SU-DHL-6 (cell line): ENCODE measurements around the gene EIF1B.

Experiments used
- H2AFZ ChIP-seq: fragments of 200-600 bp; sonication (generic); 2 replicates; pipeline ENCODE4 v1.6.1; 2014; ENCODE audit warnings: low read depth, mild to moderate bottlenecking, moderate library complexity, mixed read lengths, antibody characterized with exemption, low read length; ENCODE audit not compliant: severe bottlenecking
- H3F3A ChIP-seq: fragments of 200-600 bp; shearing (Covaris generic); 2 replicates; pipeline ENCODE4 v1.6.0; 2016; ENCODE audit warnings: antibody characterized with exemption, mild to moderate bottlenecking; ENCODE audit not compliant: insufficient read depth
- H3K27ac ChIP-seq: fragments of 200-600 bp; sonication (generic); 2 replicates; pipeline ENCODE4 v1.5.1; 2016; ENCODE audit warnings: low read depth, mild to moderate bottlenecking, low read length, moderate library complexity, mixed read lengths
- H3K27me3 ChIP-seq: fragments of 200-600 bp; sonication (generic), shearing (Covaris generic); 2 replicates; pipeline ENCODE4 v1.6.0; 2014; ENCODE audit warnings: mild to moderate bottlenecking, low read length
- H3K36me3 ChIP-seq: fragments of 200-600 bp; sonication (generic); 2 replicates; pipeline ENCODE4 v1.6.1; 2014; ENCODE audit warnings: mild to moderate bottlenecking, low read length, mixed read lengths
- H3K4me2 ChIP-seq: fragments of 300-600, 200-600 bp; shearing (Covaris generic), sonication (generic); 2 replicates; pipeline ENCODE4 v1.6.0; 2014; ENCODE audit warnings: low read length, low read depth, mild to moderate bottlenecking; ENCODE audit not compliant: poor library complexity, severe bottlenecking
- H3K4me3 ChIP-seq: fragments of 200-600 bp; sonication (generic); 2 replicates; pipeline ENCODE4 v1.5.1; 2014; ENCODE audit warnings: antibody characterized with exemption, low read length, mild to moderate bottlenecking, mixed read lengths; ENCODE audit not compliant: insufficient read depth, poor library complexity, severe bottlenecking
- H3K79me2 ChIP-seq: fragments of 200-600 bp; sonication (generic); 2 replicates; pipeline ENCODE4 v1.6.1; 2014; ENCODE audit warnings: mild to moderate bottlenecking, low read length, moderate library complexity; ENCODE audit not compliant: insufficient read depth
- H3K9ac ChIP-seq: fragments of 200-600 bp; sonication (generic); 2 replicates; pipeline ENCODE4 v1.7.0; 2014; ENCODE audit warnings: mild to moderate bottlenecking, low read length
- H3K9me2 ChIP-seq: fragments of 200-600 bp; sonication (generic); replicated peaks from 2 replicates; pipeline ENCODE4 v1.6.1; 2014; ENCODE audit warnings: low read length; ENCODE audit not compliant: insufficient read depth
- H3K9me3 ChIP-seq: fragments of 200-600 bp; sonication (generic); 2 replicates; pipeline ENCODE4 v1.6.1; 2014; ENCODE audit warnings: low read length, mixed read lengths; ENCODE audit not compliant: insufficient read depth
- H4K20me1 ChIP-seq: fragments of 200-600 bp; sonication (generic); 2 replicates; pipeline ENCODE4 v1.6.1; 2014; ENCODE audit warnings: low read depth, mild to moderate bottlenecking, antibody characterized with exemption, low read length, moderate library complexity, mixed read lengths
- EZH2phosphoT487 ChIP-seq: fragments of 200-600 bp; sonication (generic), shearing (Covaris generic); conservative IDR thresholded peaks from 2 replicates; pipeline ENCODE4 v1.6.1; 2018; ENCODE audit warnings: mild to moderate bottlenecking, antibody characterized with exemption, low read length, moderate library complexity, mixed read lengths
- TF ChIP-seq, protein P1 (sequence below): fragments of 200-600 bp; sonication (generic); IDR thresholded peaks from one replicate; pipeline ENCODE4 v1.5.1; 2017; ENCODE audit warnings: antibody characterized with exemption, mild to moderate bottlenecking, low read length, moderate library complexity; ENCODE audit not compliant: insufficient read depth, poor library complexity, severe bottlenecking

EIF1B gene

DNA sequence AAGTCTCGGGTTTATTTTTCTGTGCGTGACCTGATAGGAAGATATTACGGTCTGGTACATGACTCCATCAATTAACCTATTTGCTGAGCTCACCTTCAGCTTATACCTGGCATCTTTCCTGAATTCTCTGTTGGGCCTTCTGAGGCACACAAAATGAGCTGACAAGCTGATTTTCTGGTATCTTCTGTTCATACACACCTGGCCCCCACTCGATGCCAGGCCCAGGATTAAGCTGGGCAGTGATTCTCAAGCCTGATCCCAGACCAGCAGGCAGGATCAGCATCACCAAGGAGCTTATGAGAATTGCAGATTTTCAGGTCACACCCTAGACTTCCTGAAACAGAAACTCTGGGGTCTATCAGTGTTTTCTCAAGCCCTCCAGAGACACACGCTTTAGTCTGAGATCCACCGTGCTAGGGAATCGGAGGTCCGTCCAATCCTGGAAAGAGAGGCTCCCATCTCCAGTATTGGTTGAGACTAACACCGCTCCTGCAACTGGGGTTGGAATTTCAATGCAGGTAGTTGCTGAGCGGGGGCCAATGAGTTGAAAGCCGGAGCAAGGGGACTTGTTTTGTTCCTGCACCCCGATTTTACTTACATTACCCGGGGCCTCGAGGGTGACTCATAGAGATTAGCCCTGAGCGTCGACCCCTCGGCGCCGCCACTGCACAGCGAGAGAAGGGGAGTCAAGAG, 636 bp upstream of the EIF1B start:
- Histone ChIP-seq H3K27ac (no peak overlapping the region), H3K79me2 (peaks cover 19% of the 10 kb centered on the region), H3K9me3 (no peaks in the 10 kb centered on the region), H2AFZ (peak overlapping the region; percentile 84), H3K36me3 (peaks cover 21% of the 10 kb centered on the region), H3K27me3 (no peaks in the 10 kb centered on the region), H3K9me2 (no peaks in the 10 kb centered on the region), H3K4me3 (peak overlapping the region; percentile 52), H3K9ac (peak overlapping the region; percentile 97), H3F3A (peaks cover 5% of the 10 kb centered on the region), H4K20me1 (no peaks in the 10 kb centered on the region), H3K4me2 (peak overlapping the region; percentile 80)
- TF ChIP-seq EZH2phosphoT487: no peak
- TF ChIP-seq, protein P1, sequence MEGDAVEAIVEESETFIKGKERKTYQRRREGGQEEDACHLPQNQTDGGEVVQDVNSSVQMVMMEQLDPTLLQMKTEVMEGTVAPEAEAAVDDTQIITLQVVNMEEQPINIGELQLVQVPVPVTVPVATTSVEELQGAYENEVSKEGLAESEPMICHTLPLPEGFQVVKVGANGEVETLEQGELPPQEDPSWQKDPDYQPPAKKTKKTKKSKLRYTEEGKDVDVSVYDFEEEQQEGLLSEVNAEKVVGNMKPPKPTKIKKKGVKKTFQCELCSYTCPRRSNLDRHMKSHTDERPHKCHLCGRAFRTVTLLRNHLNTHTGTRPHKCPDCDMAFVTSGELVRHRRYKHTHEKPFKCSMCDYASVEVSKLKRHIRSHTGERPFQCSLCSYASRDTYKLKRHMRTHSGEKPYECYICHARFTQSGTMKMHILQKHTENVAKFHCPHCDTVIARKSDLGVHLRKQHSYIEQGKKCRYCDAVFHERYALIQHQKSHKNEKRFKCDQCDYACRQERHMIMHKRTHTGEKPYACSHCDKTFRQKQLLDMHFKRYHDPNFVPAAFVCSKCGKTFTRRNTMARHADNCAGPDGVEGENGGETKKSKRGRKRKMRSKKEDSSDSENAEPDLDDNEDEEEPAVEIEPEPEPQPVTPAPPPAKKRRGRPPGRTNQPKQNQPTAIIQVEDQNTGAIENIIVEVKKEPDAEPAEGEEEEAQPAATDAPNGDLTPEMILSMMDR: no peak

DNA sequence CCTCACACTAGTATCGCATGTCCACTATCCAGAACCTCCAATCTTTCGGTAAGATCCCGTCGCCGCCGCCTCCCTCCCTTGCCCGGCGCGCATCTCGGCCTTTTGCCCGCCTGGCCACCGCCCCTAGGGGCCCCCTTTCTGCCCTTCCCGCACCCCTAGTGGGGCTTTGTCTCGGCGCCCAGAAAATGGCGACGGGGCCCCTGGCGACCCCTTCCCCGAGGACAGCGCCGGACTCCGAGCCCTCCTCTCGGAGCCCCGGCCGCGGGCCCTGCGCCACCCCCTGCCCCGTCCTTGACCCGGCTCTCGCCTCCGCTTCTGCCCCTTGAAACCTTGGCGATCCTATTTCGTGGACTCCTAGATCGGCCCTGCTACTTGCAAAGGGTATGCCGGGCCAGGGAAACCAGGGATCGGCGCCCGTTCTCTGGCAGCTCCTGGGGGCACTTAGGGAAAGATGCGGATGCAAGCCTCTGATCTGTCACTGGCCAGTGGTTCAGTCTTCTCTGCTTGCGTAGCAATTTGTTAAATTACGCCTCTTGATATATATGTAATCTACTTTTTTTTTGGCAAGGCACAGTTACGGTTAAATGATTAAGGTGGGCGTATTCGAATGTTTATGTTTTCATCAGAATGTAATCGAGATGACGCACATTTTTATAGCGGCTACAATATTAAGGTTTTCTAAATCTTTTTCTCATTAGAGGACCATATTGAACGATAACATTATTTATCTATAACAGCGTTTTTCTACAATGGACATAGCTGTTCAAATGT, 603 bp downstream of the EIF1B start:
- H2AFZ ChIP-seq: peak overlapping the region; percentile 91

DNA sequence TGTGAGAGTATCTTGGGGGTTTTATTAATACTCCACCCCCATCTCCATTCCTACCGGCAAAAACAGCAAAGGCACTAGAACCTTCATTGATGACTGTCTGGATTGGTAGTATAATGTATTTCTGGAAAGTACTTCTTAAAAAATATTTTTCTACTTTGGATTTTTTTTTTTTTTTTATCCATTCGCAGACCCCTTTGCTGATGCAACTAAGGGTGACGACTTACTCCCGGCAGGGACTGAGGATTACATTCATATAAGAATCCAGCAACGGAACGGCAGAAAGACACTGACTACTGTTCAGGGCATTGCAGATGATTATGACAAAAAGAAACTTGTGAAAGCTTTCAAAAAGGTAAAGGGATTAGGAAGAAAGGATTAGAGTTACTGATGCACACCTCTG, 1.2 kb downstream of the EIF1B start:
- Histone ChIP-seq H2AFZ (no peak overlapping the region), H3K4me2 (peak overlapping the region; percentile 85), H3K27ac (no peak overlapping the region), H3F3A (peaks cover 5% of the 10 kb centered on the region), H3K4me3 (peak overlapping the region; percentile 97), H3K27me3 (no peaks in the 10 kb centered on the region), H3K9me3 (no peaks in the 10 kb centered on the region), H3K9ac (peak overlapping the region; percentile 97), H3K9me2 (no peaks in the 10 kb centered on the region), H4K20me1 (no peaks in the 10 kb centered on the region), H3K36me3 (peaks cover 21% of the 10 kb centered on the region), H3K79me2 (peaks cover 19% of the 10 kb centered on the region)
- TF ChIP-seq, protein P1: no peak
- no peak for TF ChIP-seq EZH2phosphoT487

More for the DNA sequence above, 603 bp downstream of the EIF1B start:
- Histone ChIP-seq H3K27me3 (no peaks in the 10 kb centered on the region), H3K9me3 (no peaks in the 10 kb centered on the region), H4K20me1 (no peaks in the 10 kb centered on the region), H3K36me3 (peaks cover 21% of the 10 kb centered on the region), H3K4me2 (peak overlapping the region; percentile 85), H3F3A (peaks cover 5% of the 10 kb centered on the region), H3K9ac (peak overlapping the region; percentile 97), H3K27ac (peak overlapping the region; percentile 70), H3K79me2 (peaks cover 19% of the 10 kb centered on the region), H3K9me2 (no peaks in the 10 kb centered on the region), H3K4me3 (peak overlapping the region; percentile 97)
- TF ChIP-seq, protein P1: no peak
- no peak for TF ChIP-seq EZH2phosphoT487
